ENCODE data around the gene BMPR1B. TPM values are rescaled to one million over a fixed set of nuclear protein-coding genes. Genes with fewer than 3 reads are reported as not detected.

The BMPR1B gene
- total and polyA plus RNA-seq, 4 donors: 0.27 to 0.70 (median 0.48) TPM

- TF ChIP-seq CTCF (IDR thresholded peaks at IDR 0.05; ENCODE audit: low read depth, low read length, missing input control) (no peak), MAX (IDR thresholded peaks at IDR 0.05) (no peak), FOXA2 (IDR thresholded peaks at IDR 0.05) (no peak), EGR1 (IDR thresholded peaks at IDR 0.05; ENCODE audit: low read depth in 2 of 2) (no peak), JUND (IDR thresholded peaks at IDR 0.05) (no peak), ATF3 (IDR thresholded peaks at IDR 0.05) (no peak)
Measured at GRCh38 chr4:95093460-95093859, 335.7 kb downstream of the BMPR1B start (continued).

GRCh38 chr4:95093936-95094929, 336.5 kb downstream of the BMPR1B start:
- H3K9ac ChIP-seq (ENCODE audit: low read depth in 1 of 2, low read length in 2 of 2): no peak overlapping the region
- H3K9me3 ChIP-seq (ENCODE audit: control insufficient read depth in 4 of 4, low read length in 3 of 4): no peaks in the 10 kb centered on the region
- H3K36me3 ChIP-seq (ENCODE audit: control insufficient read depth in 4 of 4, insufficient read depth in 3 of 4, low read depth in 1 of 4, low read length in 3 of 4): no peaks in the 10 kb centered on the region
- TF ChIP-seq HNF4A (conservative IDR thresholded peaks at IDR 0.05) (no peak), MAX (IDR thresholded peaks at IDR 0.05) (no peak), TAF1 (conservative IDR thresholded peaks at IDR 0.05) (no peak)
- no peak overlapping the region for H3K27ac ChIP-seq (ENCODE audit: low read depth in 1 of 2, low read length in 2 of 2)
- H3K27me3 ChIP-seq (ENCODE audit: control insufficient read depth in 4 of 4, insufficient read depth in 4 of 4, low read length in 3 of 4): no peaks in the 10 kb centered on the region
- H3K4me1 ChIP-seq (ENCODE audit: control insufficient read depth in 4 of 4, insufficient read depth in 4 of 4, low read length in 3 of 4): no peaks in the 10 kb centered on the region
- DNase-seq (ENCODE audit: low spot score): no peak
- no peak overlapping the region for H3K4me3 ChIP-seq (ENCODE audit: low read depth in 1 of 3, low read length in 3 of 3)
- 72% methylated on average over 8 of the region's 8 CpGs for WGBS

GRCh38 chr4:95095348-95095974, 337.7 kb downstream of the BMPR1B start:
- Histone ChIP-seq H3K9ac (ENCODE audit: low read depth in 1 of 2, low read length in 2 of 2) (no peak overlapping the region), H3K4me3 (ENCODE audit: low read depth in 1 of 3, low read length in 3 of 3) (no peak overlapping the region), H3K4me1 (ENCODE audit: control insufficient read depth in 4 of 4, insufficient read depth in 4 of 4, low read length in 3 of 4) (no peaks in the 10 kb centered on the region), H3K36me3 (ENCODE audit: control insufficient read depth in 4 of 4, insufficient read depth in 3 of 4, low read depth in 1 of 4, low read length in 3 of 4) (no peaks in the 10 kb centered on the region), H3K27ac (ENCODE audit: low read depth in 1 of 2, low read length in 2 of 2) (no peak overlapping the region), H3K9me3 (ENCODE audit: control insufficient read depth in 4 of 4, low read length in 3 of 4) (no peaks in the 10 kb centered on the region), H3K27me3 (ENCODE audit: control insufficient read depth in 4 of 4, insufficient read depth in 4 of 4, low read length in 3 of 4) (no peaks in the 10 kb centered on the region)
- WGBS: 27% methylated on average over 1 of the region's 1 CpG
- DNase-seq (ENCODE audit: low spot score): no peak
- no peak for TF ChIP-seq MAX (IDR thresholded peaks at IDR 0.05)
- TF ChIP-seq CTCF (IDR thresholded peaks at IDR 0.05; ENCODE audit: low read depth, low read length, missing input control): peak; percentile 32
- peak; percentile 78 to 84 for TF ChIP-seq RAD21 (IDR thresholded peaks at IDR 0.05)
- TF ChIP-seq HNF4A (conservative IDR thresholded peaks at IDR 0.05): peak in 1 of 2 donors; percentile 23

All from liver (tissue), 9 donors.